ENCODE results near the gene ANO7.

The ANO7 gene

GRCh38 chr2:241229563-241230401 is 41.3 kb downstream of the ANO7 start:
- no peak for DNase-seq

- DNase-seq: no peak
These were observed 42.0 kb downstream of the ANO7 start for GRCh38 chr2:241230435-241230834.

- DNase-seq: no peak
These were observed 44.5 kb downstream of the ANO7 start for GRCh38 chr2:241232736-241233575.

GRCh38 chr2:241234066-241234790 is 45.8 kb downstream of the ANO7 start:
- DNase-seq: no peak

GRCh38 chr2:241234962-241235740 is 46.7 kb downstream of the ANO7 start:
- no peak for DNase-seq

GRCh38 chr2:241235859-241236593 is 47.5 kb downstream of the ANO7 start:
- no peak for DNase-seq

- DNase-seq: no peak
These were observed 48.6 kb downstream of the ANO7 start for GRCh38 chr2:241237047-241237446.

GRCh38 chr2:241237949-241238371 is 49.5 kb downstream of the ANO7 start:
- no peak for DNase-seq

GRCh38 chr2:241238693-241239198 is 50.3 kb downstream of the ANO7 start:
- DNase-seq: no peak

- DNase-seq: no peak
These were observed 51.2 kb downstream of the ANO7 start for GRCh38 chr2:241239552-241240202.

GRCh38 chr2:241240320-241241004 is 52.0 kb downstream of the ANO7 start:
- no peak for DNase-seq

GRCh38 chr2:241241669-241242068 is 53.2 kb downstream of the ANO7 start:
- no peak for DNase-seq

GRCh38 chr2:241242306-241242705 is 53.8 kb downstream of the ANO7 start:
- DNase-seq: no peak

GRCh38 chr2:241244368-241244767 is 55.9 kb downstream of the ANO7 start:
- DNase-seq: no peak

GRCh38 chr2:241248289-241248688 is 59.8 kb downstream of the ANO7 start:
- no peak for DNase-seq

- DNase-seq: no peak
These were observed 60.4 kb downstream of the ANO7 start for GRCh38 chr2:241248897-241249296.

- DNase-seq: no peak
These were observed 61.2 kb downstream of the ANO7 start for GRCh38 chr2:241249654-241250053.

GRCh38 chr2:241252778-241253475 is 64.5 kb downstream of the ANO7 start:
- no peak for DNase-seq

GRCh38 chr2:241254904-241255351 is 66.5 kb downstream of the ANO7 start:
- no peak for DNase-seq
